Spleen (tissue), 7 donors: ENCODE data around the gene MEIS1.

Source experiments
- CTCF ChIP-seq, 11 experiments: fragments of 200-600 bp in 7 of 11; fragments of 450-650 bp in 4 of 11; sonication (generic) in 4 of 11; IDR thresholded peaks in 8 of 11; conservative IDR thresholded peaks in 3 of 11; 1 replicate in 7 of 11; 2 replicates in 4 of 11; pipeline versions ENCODE4 v1.4.0 to v1.8.0; 2016 to 2021; ENCODE audit warnings: antibody characterized with exemption in 11 of 11, inconsistent platforms in 4 of 11, mild to moderate bottlenecking in 1 of 11
- POLR2A ChIP-seq, 3 donors: fragments of 450-650 bp; IDR thresholded peaks; one replicate each; pipeline ENCODE4 v1.5.1; 2017; ENCODE audit warnings: antibody characterized with exemption in 3 of 3, mild to moderate bottlenecking in 1 of 3
- POLR2AphosphoS5 ChIP-seq, 3 donors: sonication (generic); formaldehyde crosslinking; IDR thresholded peaks; one replicate each; pipeline ENCODE4 v1.5.1; 2017; ENCODE audit warnings: antibody characterized with exemption in 3 of 3
- donor health status: DM: no; HTN: no; CAD: no; lungs with moderate emphysema.
- donor health status: DM: no; HTN: no; CAD: no.
- donor health status: DM: no; HTN: no; CAD: no.

- TF ChIP-seq POLR2A (IDR thresholded peaks at IDR 0.05) (no peak), CTCF (IDR thresholded peaks at IDR 0.05 in 8 of 11, conservative IDR thresholded peaks at IDR 0.05 in 3 of 11) (no peak), POLR2AphosphoS5 (IDR thresholded peaks at IDR 0.05) (no peak)
These were observed 27.5 kb downstream of the MEIS1 start for GRCh38 chr2:66462501-66462825.
